H1 (cell line): ENCODE measurements around the gene USH1G. TPM values are rescaled to one million over a fixed set of nuclear protein-coding genes. Genes with fewer than 3 reads are reported as not detected.

Source experiments
- PHF8 ChIP-seq: fragments of 200-600 bp; sonication (generic); conservative IDR thresholded peaks from 2 replicates; pipeline ENCODE4 v1.7.1; 2012; ENCODE audit warnings: low read depth, mild to moderate bottlenecking, inconsistent platforms, low read length, moderate library complexity
- TAF7 ChIP-seq: optimal IDR thresholded peaks from 2 replicates; pipeline ENCODE3; 2011; ENCODE audit warnings: low read depth, mild to moderate bottlenecking, inconsistent platforms, low read length, moderate library complexity, borderline replicate concordance
- polyA plus RNA-seq, 7 experiments: library from polyadenylated mRNA; depleted of rRNA in 3 of 7; stranded (reverse) in 5 of 7; unstranded in 2 of 7; fragments of >200 nt in 5 of 7; fragments of 200-250 nt in 2 of 7; gene quantifications; 1 replicate in 5 of 7; 2 replicates in 1 of 7; 4 replicates in 1 of 7; pipeline versions ENCODE4 v1.2.1 to v1.2.3, GENCODE V29; 2011 to 2013; ENCODE audit warnings: missing spikeins in 2 of 7, mixed read lengths in 2 of 7
- total RNA-seq: library from RNA; stranded (reverse); fragmentation: NEBNext Ultra II Directional; extraction: Animal tissue kit (Norgen Biotek cat#: 25700); gene quantifications from 2 replicates; pipeline ENCODE4 v1.2.1, GENCODE V29; 2021

USH1G gene
- total and polyA plus RNA-seq, 2 of the 8 experiments (the other 6 are each of a cell fraction or from before 2014, with no cell fraction given) = 1.6 to 4.3 TPM

GRCh38 chr17:74946641-74947040 lies 23.6 kb upstream of the USH1G start (continued):
- TF ChIP-seq TAF7 = no peak
- no peak for TF ChIP-seq PHF8
